ENCODE data around the gene TUBD1. TPM values are rescaled to one million over a fixed set of nuclear protein-coding genes. Genes with fewer than 3 reads are reported as not detected.
A peak's percentile ranks its signal among the peaks of the same experiment; 100 is the strongest.
"Not testable (repeated sequence)": the region's sequence is repeated elsewhere in the genome, so short reads cannot be mapped to it uniquely, and the experiment has no call there.

The TUBD1 gene
- total and polyA plus RNA-seq, 2 of the 13 experiments (the other 11 are each of a cell fraction or from before 2014, with no cell fraction given), result 18.2 to 25.9 TPM

- TF ChIP-seq NR2F6 (IDR thresholded peaks at IDR 0.05) (peak; percentile 92), NR2F6 (CRISPR knock-in tag; IDR thresholded peaks at IDR 0.05) (peak; percentile 98), FOSL2 (CRISPR knock-in tag; IDR thresholded peaks at IDR 0.05) (peak; percentile 87), MED1 (CRISPR knock-in tag; IDR thresholded peaks at IDR 0.05) (peak; percentile 96), GATAD2A (CRISPR knock-in tag; IDR thresholded peaks at IDR 0.05) (peak; percentile 97), CEBPG (CRISPR knock-in tag; IDR thresholded peaks at IDR 0.05) (peak; percentile 91), FOXP4 (CRISPR knock-in tag; IDR thresholded peaks at IDR 0.05) (peak; percentile 74), ATF4 (CRISPR knock-in tag; IDR thresholded peaks at IDR 0.05) (peak in 1 of 2 experiments; percentile 77; a peak in 2 of 4 replicates), ZFX (CRISPR knock-in tag; IDR thresholded peaks at IDR 0.05; ENCODE audit: low read depth) (peak; percentile 65), SAP130 (CRISPR knock-in tag; IDR thresholded peaks at IDR 0.05; ENCODE audit: low read depth) (peak; percentile 78), POLR2A (IDR thresholded peaks at IDR 0.05; ENCODE audit: insufficient read depth in 1 of 2, low read depth in 2 of 2, low read length in 2 of 2) (0 out of 4 replicates have a peak, but pooled peaks of 1 of the 2 experiments have one; percentile 14), TFE3 (CRISPR knock-in tag; IDR thresholded peaks at IDR 0.05) (peak; percentile 50; the same call in 1 of the 2 replicates), NR2F1 (CRISPR knock-in tag; IDR thresholded peaks at IDR 0.05) (peak; percentile 82 to 91), CC2D1A (CRISPR knock-in tag; IDR thresholded peaks at IDR 0.05) (0 out of 2 replicates have a peak, but pooled peaks have one; percentile 35), ZBTB42 (CRISPR knock-in tag; IDR thresholded peaks at IDR 0.05) (0 out of 2 replicates have a peak, but pooled peaks have one; percentile 47), BORCS8-MEF2B (CRISPR knock-in tag; IDR thresholded peaks at IDR 0.05) (peak; percentile 26; the same call in 1 of the 2 replicates), FOXO1 (CRISPR knock-in tag; IDR thresholded peaks at IDR 0.05) (peak; percentile 90), FOXA1 (CRISPR knock-in tag; IDR thresholded peaks at IDR 0.05) (peak; percentile 47; the same call in 1 of the 2 replicates), THAP11 (CRISPR knock-in tag; IDR thresholded peaks at IDR 0.05) (peak; percentile 43; the same call in 1 of the 2 replicates), RFX3 (CRISPR knock-in tag; IDR thresholded peaks at IDR 0.05) (0 out of 2 replicates have a peak, but pooled peaks have one; percentile 11)
- TF ChIP-seq, protein P1, sequence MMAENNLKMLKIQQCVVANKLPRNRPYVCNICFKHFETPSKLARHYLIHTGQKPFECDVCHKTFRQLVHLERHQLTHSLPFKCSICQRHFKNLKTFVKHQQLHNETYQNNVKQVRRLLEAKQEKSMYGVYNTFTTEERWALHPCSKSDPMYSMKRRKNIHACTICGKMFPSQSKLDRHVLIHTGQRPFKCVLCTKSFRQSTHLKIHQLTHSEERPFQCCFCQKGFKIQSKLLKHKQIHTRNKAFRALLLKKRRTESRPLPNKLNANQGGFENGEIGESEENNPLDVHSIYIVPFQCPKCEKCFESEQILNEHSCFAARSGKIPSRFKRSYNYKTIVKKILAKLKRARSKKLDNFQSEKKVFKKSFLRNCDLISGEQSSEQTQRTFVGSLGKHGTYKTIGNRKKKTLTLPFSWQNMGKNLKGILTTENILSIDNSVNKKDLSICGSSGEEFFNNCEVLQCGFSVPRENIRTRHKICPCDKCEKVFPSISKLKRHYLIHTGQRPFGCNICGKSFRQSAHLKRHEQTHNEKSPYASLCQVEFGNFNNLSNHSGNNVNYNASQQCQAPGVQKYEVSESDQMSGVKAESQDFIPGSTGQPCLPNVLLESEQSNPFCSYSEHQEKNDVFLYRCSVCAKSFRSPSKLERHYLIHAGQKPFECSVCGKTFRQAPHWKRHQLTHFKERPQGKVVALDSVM (CRISPR knock-in tag; IDR thresholded peaks at IDR 0.05), result peak; percentile 70
- TF ChIP-seq, protein P2, sequence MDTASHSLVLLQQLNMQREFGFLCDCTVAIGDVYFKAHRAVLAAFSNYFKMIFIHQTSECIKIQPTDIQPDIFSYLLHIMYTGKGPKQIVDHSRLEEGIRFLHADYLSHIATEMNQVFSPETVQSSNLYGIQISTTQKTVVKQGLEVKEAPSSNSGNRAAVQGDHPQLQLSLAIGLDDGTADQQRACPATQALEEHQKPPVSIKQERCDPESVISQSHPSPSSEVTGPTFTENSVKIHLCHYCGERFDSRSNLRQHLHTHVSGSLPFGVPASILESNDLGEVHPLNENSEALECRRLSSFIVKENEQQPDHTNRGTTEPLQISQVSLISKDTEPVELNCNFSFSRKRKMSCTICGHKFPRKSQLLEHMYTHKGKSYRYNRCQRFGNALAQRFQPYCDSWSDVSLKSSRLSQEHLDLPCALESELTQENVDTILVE (CRISPR knock-in tag; IDR thresholded peaks at IDR 0.05), result peak; percentile 48; the same call in 1 of the 2 replicates
- not testable (repeated sequence) for TF ChIP-seq FOXA1 (IDR thresholded peaks at IDR 0.05)
These were observed 38.6 kb downstream of the TUBD1 start (continued) for GRCh38 chr17:59853919-59854729.
